ENCODE measurements around the gene PALM. TPM values are rescaled to one million over a fixed set of nuclear protein-coding genes. Genes with fewer than 3 reads are reported as not detected.

PALM gene
- total RNA-seq, 4 donors from 2014 or later: 4.4 to 10.2 (median 7.2) TPM

DNA sequence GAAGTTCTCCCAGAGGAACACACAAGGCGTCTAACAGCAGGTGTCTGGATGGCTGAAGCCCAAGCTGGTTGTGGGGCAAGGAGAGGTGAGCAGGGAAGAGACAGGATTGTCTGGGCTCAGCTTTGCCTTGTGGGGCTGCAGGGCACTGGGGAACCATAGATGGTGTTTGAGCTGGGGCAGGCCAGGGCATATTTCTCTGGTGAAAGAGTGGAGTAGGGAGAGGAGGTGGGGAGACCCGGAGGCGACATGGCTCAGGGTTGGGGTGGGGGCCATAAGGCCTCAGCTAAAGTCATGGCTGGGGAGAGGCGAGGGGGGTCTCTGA is 5.4 kb upstream of the PALM start:
- in situ Hi-C loops (cut with MboI; ENCODE audit: low sequenced_read_pairs in 4 of 4) (no loop called here), intact Hi-C loops (cut with DNase I; ENCODE audit: low total_unique reads) (no loop called here)
- Histone ChIP-seq H3K4me3 (peak overlapping the region in 2 of 4 donors; percentile 28 to 44), H3K9me3 (no peaks in the 10 kb centered on the region), H3K27me3 (peaks cover 28 to 55% (median 49%) of the 10 kb centered on the region in 3 donors), H3K27ac (peak overlapping the region in 3 of 4 donors; percentile 25 to 52 (median 45)), H3K36me3 (no peaks in the 10 kb centered on the region), H3K4me1 (no peaks in the 10 kb centered on the region)
- ATAC-seq: no peak
- no peak for DNase-seq
- TF ChIP-seq POLR2A (IDR thresholded peaks at IDR 0.05): no peak
- TF ChIP-seq, protein P1, sequence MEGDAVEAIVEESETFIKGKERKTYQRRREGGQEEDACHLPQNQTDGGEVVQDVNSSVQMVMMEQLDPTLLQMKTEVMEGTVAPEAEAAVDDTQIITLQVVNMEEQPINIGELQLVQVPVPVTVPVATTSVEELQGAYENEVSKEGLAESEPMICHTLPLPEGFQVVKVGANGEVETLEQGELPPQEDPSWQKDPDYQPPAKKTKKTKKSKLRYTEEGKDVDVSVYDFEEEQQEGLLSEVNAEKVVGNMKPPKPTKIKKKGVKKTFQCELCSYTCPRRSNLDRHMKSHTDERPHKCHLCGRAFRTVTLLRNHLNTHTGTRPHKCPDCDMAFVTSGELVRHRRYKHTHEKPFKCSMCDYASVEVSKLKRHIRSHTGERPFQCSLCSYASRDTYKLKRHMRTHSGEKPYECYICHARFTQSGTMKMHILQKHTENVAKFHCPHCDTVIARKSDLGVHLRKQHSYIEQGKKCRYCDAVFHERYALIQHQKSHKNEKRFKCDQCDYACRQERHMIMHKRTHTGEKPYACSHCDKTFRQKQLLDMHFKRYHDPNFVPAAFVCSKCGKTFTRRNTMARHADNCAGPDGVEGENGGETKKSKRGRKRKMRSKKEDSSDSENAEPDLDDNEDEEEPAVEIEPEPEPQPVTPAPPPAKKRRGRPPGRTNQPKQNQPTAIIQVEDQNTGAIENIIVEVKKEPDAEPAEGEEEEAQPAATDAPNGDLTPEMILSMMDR (IDR thresholded peaks at IDR 0.05 in 4 of 5, conservative IDR thresholded peaks at IDR 0.05 in 1 of 5): no peak

DNA sequence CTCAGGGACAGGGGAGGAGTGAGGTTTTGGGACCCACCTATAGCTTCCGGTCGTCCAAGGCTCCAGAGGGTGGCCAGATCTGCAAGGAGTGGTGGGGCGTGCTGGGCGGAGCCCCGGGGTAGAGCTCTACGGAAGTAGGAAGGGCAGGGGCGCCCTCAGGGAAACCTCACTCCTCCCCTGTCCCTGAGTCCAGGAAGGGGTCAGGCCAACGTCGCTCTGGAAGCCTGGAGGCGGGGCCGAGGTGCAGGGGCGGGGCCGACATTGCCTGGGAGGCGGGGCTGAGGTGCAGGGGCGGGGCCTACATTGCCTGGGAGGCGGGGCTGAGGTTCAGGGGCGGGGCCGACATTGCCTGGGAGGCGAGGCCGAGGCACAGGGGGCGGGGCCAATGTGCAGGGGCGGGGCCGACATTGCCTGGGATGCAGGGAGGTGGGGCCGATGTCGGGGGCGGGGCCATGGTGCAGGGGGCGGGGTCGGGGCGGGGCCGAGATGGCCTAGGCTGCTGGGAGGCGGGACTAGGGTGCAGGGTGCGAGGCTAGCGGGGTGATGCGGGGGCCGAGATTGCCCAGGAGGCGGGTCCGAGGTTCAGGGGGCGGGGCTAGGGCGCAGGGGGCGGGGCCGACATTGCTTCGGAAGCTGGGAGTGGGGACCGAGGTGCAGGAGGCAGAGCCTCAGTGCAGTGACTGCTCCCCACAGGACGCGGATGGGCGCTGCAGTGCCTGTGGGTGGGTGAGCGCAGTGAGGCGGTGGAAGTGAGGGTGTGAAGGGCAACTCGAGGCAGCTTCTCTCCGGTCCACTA is 4.9 kb upstream of the PALM start:
- H3K27me3 ChIP-seq: peaks cover 28 to 56% (median 51%) of the 10 kb centered on the region in 3 donors
- H3K36me3 ChIP-seq: no peaks in the 10 kb centered on the region
- DNase-seq: peak; percentile 32 to 47
- in situ Hi-C loops (cut with MboI; ENCODE audit: low sequenced_read_pairs in 4 of 4): no loop called here
- H3K9me3 ChIP-seq: no peaks in the 10 kb centered on the region
- no peaks in the 10 kb centered on the region for H3K4me1 ChIP-seq
- ATAC-seq: peak; percentile 60 to 76
- peak overlapping the region in 2 of 4 donors; percentile 28 to 44 for H3K4me3 ChIP-seq
- peak in 1 of 2 donors; percentile 12 for TF ChIP-seq POLR2A (IDR thresholded peaks at IDR 0.05)
- TF ChIP-seq, protein P1 (IDR thresholded peaks at IDR 0.05 in 4 of 5, conservative IDR thresholded peaks at IDR 0.05 in 1 of 5): no peak
- intact Hi-C loops (cut with DNase I; ENCODE audit: low total_unique reads): no loop called here
- H3K27ac ChIP-seq: peak overlapping the region in 3 of 4 donors; percentile 25 to 52 (median 45)

DNA sequence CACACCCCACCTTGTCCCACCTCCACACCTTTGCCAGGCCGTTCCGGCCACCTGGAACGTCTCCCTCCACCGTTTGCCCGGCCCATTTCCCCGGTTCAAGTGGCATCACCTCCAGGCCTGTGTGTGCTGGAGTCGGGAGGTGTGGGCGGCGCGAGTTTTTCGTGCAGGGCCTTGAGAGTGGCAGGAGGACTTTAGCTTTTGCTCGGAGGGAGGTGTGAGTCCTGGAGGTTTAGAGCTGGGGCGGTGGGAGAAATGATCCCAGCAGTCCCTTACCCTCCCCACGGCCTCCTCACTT is 4.3 kb upstream of the PALM start:
- no peak overlapping the region for H3K4me3 ChIP-seq
- H3K27ac ChIP-seq: no peak overlapping the region
- in situ Hi-C loops (cut with MboI; ENCODE audit: low sequenced_read_pairs in 4 of 4): no loop called here
- H3K27me3 ChIP-seq: peaks cover 24 to 54% (median 51%) of the 10 kb centered on the region in 3 donors
- intact Hi-C loops (cut with DNase I; ENCODE audit: low total_unique reads): no loop called here
- no peak for TF ChIP-seq POLR2A (IDR thresholded peaks at IDR 0.05)
- TF ChIP-seq, protein P1 (IDR thresholded peaks at IDR 0.05 in 4 of 5, conservative IDR thresholded peaks at IDR 0.05 in 1 of 5): no peak
- no peaks in the 10 kb centered on the region for H3K36me3 ChIP-seq
- no peaks in the 10 kb centered on the region for H3K4me1 ChIP-seq
- no peaks in the 10 kb centered on the region for H3K9me3 ChIP-seq
- ATAC-seq (no peak), DNase-seq (no peak)

DNA sequence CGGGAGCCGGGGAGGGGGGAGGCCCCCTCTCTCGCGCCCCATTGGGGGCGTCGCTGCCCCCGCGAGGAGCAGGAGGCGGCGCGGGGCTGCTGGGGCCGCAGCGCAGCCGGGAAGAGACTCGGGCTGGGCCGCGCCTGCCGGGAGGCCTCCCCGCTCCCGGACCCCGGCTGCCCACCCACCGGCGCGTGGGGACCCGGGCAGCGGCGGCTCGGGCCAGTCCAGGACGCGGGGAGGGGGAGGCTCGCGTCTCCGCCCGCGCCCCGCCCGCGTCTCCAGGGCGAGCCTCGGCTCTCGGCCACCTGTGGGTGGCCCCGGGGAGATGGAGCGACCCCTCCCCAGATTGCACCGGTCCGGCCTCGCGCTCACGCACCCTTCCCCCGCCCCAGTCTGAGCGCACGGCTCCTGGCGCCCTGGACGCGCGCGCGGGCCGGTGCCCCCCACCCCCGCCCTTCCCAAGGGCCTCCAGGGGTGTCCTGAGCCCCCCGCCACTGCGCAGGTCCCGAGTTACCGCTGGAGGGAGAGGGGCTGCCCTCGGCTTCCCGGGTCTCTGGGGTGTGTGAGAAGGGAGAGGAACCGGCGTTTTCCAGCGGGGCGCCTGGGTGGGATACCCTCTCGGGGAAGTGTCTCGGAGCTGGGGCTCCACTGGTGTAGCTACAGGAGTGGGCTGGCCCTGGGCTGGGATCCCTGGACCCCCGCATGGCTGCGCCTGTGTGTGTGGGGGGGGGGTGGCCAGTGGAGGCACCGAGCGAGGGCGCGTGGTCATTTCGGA is 645 bp downstream of the PALM start:
- peak overlapping the region; percentile 80 to 83 (median 82) for H3K27ac ChIP-seq
- intact Hi-C loops (cut with DNase I; ENCODE audit: low total_unique reads) (no loop called here), in situ Hi-C loops (cut with MboI; ENCODE audit: low sequenced_read_pairs in 4 of 4) (no loop called here)
- H3K4me3 ChIP-seq: peak overlapping the region; percentile 55 to 63 (median 60)
- peaks cover 7 to 42% (median 36%) of the 10 kb centered on the region in 3 donors for H3K27me3 ChIP-seq
- no peaks in the 10 kb centered on the region for H3K4me1 ChIP-seq
- DNase-seq (no peak), ATAC-seq (peak in 1 of 2 donors; percentile 17)
- H3K36me3 ChIP-seq: no peaks in the 10 kb centered on the region
- H3K9me3 ChIP-seq: no peaks in the 10 kb centered on the region
- TF ChIP-seq, protein P1 (IDR thresholded peaks at IDR 0.05 in 4 of 5, conservative IDR thresholded peaks at IDR 0.05 in 1 of 5): no peak
- no peak for TF ChIP-seq POLR2A (IDR thresholded peaks at IDR 0.05)

All from gastrocnemius medialis (tissue), 4 donors.